Stimulated activated CD8-positive, alpha-beta memory T cell treated with anti-CD3 and anti-CD28 coated beads, Interleukin-4, amount 100 ng/mL, for 1 hour (primary cell): Measurements from ENCODE around the gene MVB12B.
"Not testable (repeated sequence)": the region's sequence is repeated elsewhere in the genome, so short reads cannot be mapped to it uniquely, and the experiment has no call there.

Experiments used
- DNase-seq, 2 donors: peaks; one replicate each; pipeline ENCODE4 v3.0.0-alpha.2; 2020; ENCODE audit warnings: low read depth in 2 of 2, low spot score in 1 of 2

MVB12B gene

GRCh38 chr9:126531591-126531990 lies 205.0 kb downstream of the MVB12B start:
- no peak for DNase-seq

- DNase-seq: no peak
These were observed 205.4 kb downstream of the MVB12B start for GRCh38 chr9:126532019-126532462.

- no peak for DNase-seq
These were observed 205.9 kb downstream of the MVB12B start for GRCh38 chr9:126532489-126532888.

GRCh38 chr9:126532951-126533925 lies 206.6 kb downstream of the MVB12B start:
- no peak for DNase-seq

GRCh38 chr9:126533926-126534310 lies 207.3 kb downstream of the MVB12B start:
- no peak for DNase-seq

- no peak for DNase-seq
These were observed 208.0 kb downstream of the MVB12B start for GRCh38 chr9:126534431-126535186.

- DNase-seq: no peak
These were observed 209.5 kb downstream of the MVB12B start for GRCh38 chr9:126536131-126536530.

- no peak for DNase-seq
These were observed 210.3 kb downstream of the MVB12B start for GRCh38 chr9:126536841-126537465.

GRCh38 chr9:126538550-126538949 lies 211.9 kb downstream of the MVB12B start:
- no peak for DNase-seq

- DNase-seq: not testable (repeated sequence)
These were observed 213.8 kb downstream of the MVB12B start for GRCh38 chr9:126540398-126540797.

- no peak for DNase-seq
These were observed 216.9 kb downstream of the MVB12B start for GRCh38 chr9:126543490-126543889.

- no peak for DNase-seq
These were observed 218.5 kb downstream of the MVB12B start for GRCh38 chr9:126545106-126545505.

GRCh38 chr9:126546036-126546435 lies 219.4 kb downstream of the MVB12B start:
- DNase-seq: no peak

- no peak for DNase-seq
These were observed 221.7 kb downstream of the MVB12B start for GRCh38 chr9:126548312-126548711.

GRCh38 chr9:126549246-126550006 lies 222.8 kb downstream of the MVB12B start:
- no peak for DNase-seq

- no peak for DNase-seq
These were observed 224.3 kb downstream of the MVB12B start for GRCh38 chr9:126550891-126551351.

- no peak for DNase-seq
These were observed 225.2 kb downstream of the MVB12B start for GRCh38 chr9:126551812-126552211.

GRCh38 chr9:126554292-126554691 lies 227.7 kb downstream of the MVB12B start:
- no peak for DNase-seq

- DNase-seq: not testable (repeated sequence)
These were observed 228.8 kb downstream of the MVB12B start for GRCh38 chr9:126555421-126555820.
